Ovary (tissue), 3 donors: ENCODE results near the gene FBXW5.

ENCODE experiments used
- POLR2A ChIP-seq: fragments of 450-650 bp; IDR thresholded peaks from one replicate; pipeline ENCODE4 v1.6.1; 2017; ENCODE audit warnings: antibody characterized with exemption, mild to moderate bottlenecking, moderate library complexity
- TF ChIP-seq, protein P1 (sequence below), 3 donors: fragments of 450-650 bp in 2 of 3; fragments of 200-600 bp in 1 of 3; IDR thresholded peaks; one replicate each; pipeline versions ENCODE4 v1.5.1 to v1.8.0; 2016 to 2022; ENCODE audit warnings: antibody characterized with exemption in 3 of 3, mild to moderate bottlenecking in 1 of 3
- donor health status: DM: no; HTN: no; CAD: no.

DNA sequence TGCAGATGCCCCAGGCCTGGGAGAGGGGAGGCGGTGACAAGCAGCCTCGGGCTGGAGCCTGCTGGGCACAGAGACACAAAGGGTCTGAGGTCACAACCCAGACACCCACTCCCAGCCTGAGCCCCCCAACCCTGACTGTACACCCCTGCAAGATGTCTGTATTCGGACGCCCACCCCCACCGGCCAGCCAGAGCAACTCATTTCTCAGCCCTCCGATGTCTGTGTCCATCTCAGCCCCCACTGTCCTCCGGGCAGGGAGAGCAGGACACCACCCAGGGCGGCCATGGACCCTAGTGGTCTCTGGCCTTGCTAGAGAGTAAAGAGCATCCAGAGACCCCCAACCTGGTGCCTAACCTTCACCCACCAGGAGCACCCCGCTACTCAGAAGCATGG, 11.4 kb upstream of the FBXW5 start:
- TF ChIP-seq, protein P1, sequence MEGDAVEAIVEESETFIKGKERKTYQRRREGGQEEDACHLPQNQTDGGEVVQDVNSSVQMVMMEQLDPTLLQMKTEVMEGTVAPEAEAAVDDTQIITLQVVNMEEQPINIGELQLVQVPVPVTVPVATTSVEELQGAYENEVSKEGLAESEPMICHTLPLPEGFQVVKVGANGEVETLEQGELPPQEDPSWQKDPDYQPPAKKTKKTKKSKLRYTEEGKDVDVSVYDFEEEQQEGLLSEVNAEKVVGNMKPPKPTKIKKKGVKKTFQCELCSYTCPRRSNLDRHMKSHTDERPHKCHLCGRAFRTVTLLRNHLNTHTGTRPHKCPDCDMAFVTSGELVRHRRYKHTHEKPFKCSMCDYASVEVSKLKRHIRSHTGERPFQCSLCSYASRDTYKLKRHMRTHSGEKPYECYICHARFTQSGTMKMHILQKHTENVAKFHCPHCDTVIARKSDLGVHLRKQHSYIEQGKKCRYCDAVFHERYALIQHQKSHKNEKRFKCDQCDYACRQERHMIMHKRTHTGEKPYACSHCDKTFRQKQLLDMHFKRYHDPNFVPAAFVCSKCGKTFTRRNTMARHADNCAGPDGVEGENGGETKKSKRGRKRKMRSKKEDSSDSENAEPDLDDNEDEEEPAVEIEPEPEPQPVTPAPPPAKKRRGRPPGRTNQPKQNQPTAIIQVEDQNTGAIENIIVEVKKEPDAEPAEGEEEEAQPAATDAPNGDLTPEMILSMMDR (IDR thresholded peaks at IDR 0.05) = no peak
- TF ChIP-seq POLR2A = no peak
